HG03064 (cell line): ENCODE results near the gene GPT2.
"Not testable (repeated sequence)": the region's sequence is repeated elsewhere in the genome, so short reads cannot be mapped to it uniquely, and the experiment has no call there.

Experiments used
- ATAC-seq: cut with Tn5 transposase; IDR thresholded peaks from one replicate; pipeline ENCODE4 v1.9.1; 2021; ENCODE audit warnings: low read depth; ENCODE audit not compliant: unreplicated experiment

The GPT2 gene

GRCh38 chr16:46862555-46863447, 21.4 kb upstream of the GPT2 start:
- no peak for ATAC-seq

- no peak for ATAC-seq
Observed at GRCh38 chr16:46866286-46866685, 17.9 kb upstream of the GPT2 start.

- ATAC-seq, result not testable (repeated sequence)
Observed at GRCh38 chr16:46867486-46867885, 16.7 kb upstream of the GPT2 start.

GRCh38 chr16:46868891-46869290, 15.3 kb upstream of the GPT2 start:
- ATAC-seq, result not testable (repeated sequence)

GRCh38 chr16:46871597-46871996, 12.6 kb upstream of the GPT2 start:
- ATAC-seq, result no peak

GRCh38 chr16:46873201-46873600, 11.0 kb upstream of the GPT2 start:
- no peak for ATAC-seq

- ATAC-seq, result no peak
Observed at GRCh38 chr16:46875243-46875642, 8.9 kb upstream of the GPT2 start.

- no peak for ATAC-seq
Observed at GRCh38 chr16:46882304-46882939, 1.7 kb upstream of the GPT2 start.

GRCh38 chr16:46882940-46883307, 1.2 kb upstream of the GPT2 start:
- no peak for ATAC-seq

GRCh38 chr16:46883353-46883689, 841 bp upstream of the GPT2 start:
- ATAC-seq, result no peak

- ATAC-seq, result peak; percentile 1
Observed at GRCh38 chr16:46884513-46885293, 541 bp downstream of the GPT2 start.

- ATAC-seq, result no peak
Observed at GRCh38 chr16:46885960-46886763, 2.0 kb downstream of the GPT2 start.

GRCh38 chr16:46886764-46887523, 2.8 kb downstream of the GPT2 start:
- ATAC-seq, result no peak

GRCh38 chr16:46887524-46887854, 3.3 kb downstream of the GPT2 start:
- no peak for ATAC-seq

- ATAC-seq, result no peak
Observed at GRCh38 chr16:46889245-46889941, 5.2 kb downstream of the GPT2 start.

- no peak for ATAC-seq
Observed at GRCh38 chr16:46889942-46890300, 5.8 kb downstream of the GPT2 start.

GRCh38 chr16:46891910-46892309, 7.7 kb downstream of the GPT2 start:
- ATAC-seq, result no peak

- ATAC-seq, result no peak
Observed at GRCh38 chr16:46894036-46894672, 10.0 kb downstream of the GPT2 start.
